ENCODE data around the gene MAPKAPK2.

Gene MAPKAPK2

GRCh38 chr1:206783506-206783905 is 98.8 kb downstream of the MAPKAPK2 start:
- no peak for DNase-seq
